Activated B cell treated with CpG ODN at 0.5 μM for 24 hours (primary cell): Measurements from ENCODE around the gene PARN. TPM values are rescaled to one million over a fixed set of nuclear protein-coding genes. Genes with fewer than 3 reads are reported as not detected.

Experiments used
- ATAC-seq: fragments of 200-7000 bp; cut with Tn5 transposase; one replicate; pipeline ENCODE4 v1.10.0; 2021; ENCODE audit warnings: low read depth, mild to moderate bottlenecking, moderate library complexity
- CTCF ChIA-PET: fragments of 350-600 bp; sonication (Branson Sonifier 250); formaldehyde crosslinking; loops from one replicate; lab custom pipeline; 2021; ENCODE audit warnings: antibody characterized with exemption; lab: Charles Lee
- POLR2A ChIA-PET: fragments of 350-600 bp; sonication (Branson Sonifier 250); formaldehyde crosslinking; loops from one replicate; lab custom pipeline; 2021; ENCODE audit warnings: antibody characterized with exemption; lab: Charles Lee
- DNase-seq: peaks from one replicate; pipeline ENCODE4 v3.0.0; 2022
- H3K27ac Mint-ChIP-seq: one replicate; pipeline ENCODE4 v1.8.0; 2020; ENCODE audit warnings: mixed read lengths
- H3K27me3 Mint-ChIP-seq: one replicate; pipeline ENCODE4 v1.8.0; 2021; ENCODE audit warnings: mixed read lengths
- H3K36me3 Mint-ChIP-seq: one replicate; pipeline ENCODE4 v1.8.0; 2021; ENCODE audit warnings: low read depth, mixed read lengths
- H3K4me1 Mint-ChIP-seq: one replicate; pipeline ENCODE4 v1.8.0; 2021; ENCODE audit warnings: mixed read lengths
- H3K4me3 Mint-ChIP-seq: one replicate; pipeline ENCODE4 v1.8.0; 2020; ENCODE audit warnings: mild to moderate bottlenecking, mixed read lengths
- H3K9me3 Mint-ChIP-seq: one replicate; pipeline ENCODE4 v1.8.0; 2020; ENCODE audit warnings: mixed read lengths
- intact Hi-C: fragments of 100-400 bp; cut with micrococcal nuclease; formaldehyde crosslinking; loops from one replicate; pipeline ENCODE4 v1.15.1; 2024
- total RNA-seq: library from RNA; stranded (reverse); gene quantifications from 2 replicates; pipeline ENCODE4 v1.2.3, GENCODE V29; 2022
- TF ChIP-seq, protein P1 (sequence below): fragments of 200-600 bp; IDR thresholded peaks from one replicate; pipeline ENCODE4 v1.8.0; 2022; ENCODE audit warnings: antibody characterized with exemption, mild to moderate bottlenecking

The PARN gene
- total RNA-seq, 1 donor from 2014 or later: 47.3 TPM

DNA sequence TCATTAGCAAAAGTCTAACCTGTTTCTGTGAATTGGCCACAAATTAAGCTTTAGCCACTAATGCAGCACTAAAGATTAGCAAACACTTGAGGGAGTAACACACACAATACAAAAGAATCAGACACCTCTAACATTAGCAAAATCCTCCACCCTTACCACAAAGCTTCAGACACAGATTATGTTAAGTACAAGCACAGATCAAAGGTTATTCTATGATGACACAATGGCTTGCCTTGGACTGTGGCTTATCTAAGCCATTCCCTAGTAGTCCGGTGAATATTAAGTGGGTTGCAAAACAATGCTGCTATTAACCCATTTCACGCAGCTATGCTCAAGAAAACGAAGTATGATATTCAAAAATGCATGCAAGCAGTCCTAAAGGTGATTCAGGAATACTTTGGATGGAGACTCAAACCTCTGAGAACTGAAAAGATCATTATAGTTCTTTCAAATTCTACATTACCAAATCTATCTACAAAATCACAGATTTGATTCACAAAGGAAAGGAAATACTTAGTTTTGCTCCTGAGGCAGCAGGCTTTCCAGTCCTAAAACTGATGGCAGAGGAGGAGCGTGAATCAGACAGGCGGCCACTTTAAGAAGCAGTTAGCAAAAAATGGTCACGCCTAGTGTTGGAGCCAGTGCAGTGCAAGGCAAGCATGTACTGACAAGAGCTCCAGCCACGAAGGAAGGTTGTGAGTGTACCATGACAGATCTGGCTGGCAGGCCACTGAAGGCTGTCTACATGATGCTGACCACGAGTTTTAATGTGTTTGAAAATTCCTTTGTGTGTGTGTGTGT lies 67.2 kb downstream of the PARN start:
- Mint-ChIP-seq H3K27ac (no peak overlapping the region), H3K9me3 (no peaks in the 10 kb centered on the region), H3K27me3 (no peaks in the 10 kb centered on the region), H3K4me1 (peaks cover 4% of the 10 kb centered on the region), H3K4me3 (no peak overlapping the region), H3K36me3 (peaks cover 36% of the 10 kb centered on the region)
- DNase-seq (no peak), ATAC-seq (no peak)
- ChIA-PET CTCF (no interaction called here), POLR2A (no interaction called here)
- intact Hi-C loops: no loop called here
- TF ChIP-seq, protein P1, sequence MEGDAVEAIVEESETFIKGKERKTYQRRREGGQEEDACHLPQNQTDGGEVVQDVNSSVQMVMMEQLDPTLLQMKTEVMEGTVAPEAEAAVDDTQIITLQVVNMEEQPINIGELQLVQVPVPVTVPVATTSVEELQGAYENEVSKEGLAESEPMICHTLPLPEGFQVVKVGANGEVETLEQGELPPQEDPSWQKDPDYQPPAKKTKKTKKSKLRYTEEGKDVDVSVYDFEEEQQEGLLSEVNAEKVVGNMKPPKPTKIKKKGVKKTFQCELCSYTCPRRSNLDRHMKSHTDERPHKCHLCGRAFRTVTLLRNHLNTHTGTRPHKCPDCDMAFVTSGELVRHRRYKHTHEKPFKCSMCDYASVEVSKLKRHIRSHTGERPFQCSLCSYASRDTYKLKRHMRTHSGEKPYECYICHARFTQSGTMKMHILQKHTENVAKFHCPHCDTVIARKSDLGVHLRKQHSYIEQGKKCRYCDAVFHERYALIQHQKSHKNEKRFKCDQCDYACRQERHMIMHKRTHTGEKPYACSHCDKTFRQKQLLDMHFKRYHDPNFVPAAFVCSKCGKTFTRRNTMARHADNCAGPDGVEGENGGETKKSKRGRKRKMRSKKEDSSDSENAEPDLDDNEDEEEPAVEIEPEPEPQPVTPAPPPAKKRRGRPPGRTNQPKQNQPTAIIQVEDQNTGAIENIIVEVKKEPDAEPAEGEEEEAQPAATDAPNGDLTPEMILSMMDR: no peak

GRCh38 chr16:14560523-14560922 lies 69.5 kb downstream of the PARN start:
- Mint-ChIP-seq H3K27ac (no peak overlapping the region), H3K4me3 (no peak overlapping the region), H3K4me1 (peaks cover 4% of the 10 kb centered on the region), H3K27me3 (no peaks in the 10 kb centered on the region), H3K9me3 (no peaks in the 10 kb centered on the region), H3K36me3 (peaks cover 37% of the 10 kb centered on the region)
- DNase-seq (no peak), ATAC-seq (no peak)
- ChIA-PET CTCF (interaction anchor here (0.6 kb wide), 1 partner anchor 638 kb away, joined by 3 read pairs; no protein-coding TSS in a partner anchor), POLR2A (no interaction called here)
- TF ChIP-seq, protein P1: no peak
- intact Hi-C loops: no loop called here

- Mint-ChIP-seq H3K27me3 (no peaks in the 10 kb centered on the region), H3K36me3 (peaks cover 38% of the 10 kb centered on the region), H3K9me3 (no peaks in the 10 kb centered on the region), H3K27ac (no peak overlapping the region), H3K4me3 (no peak overlapping the region), H3K4me1 (peaks cover 7% of the 10 kb centered on the region)
- ChIA-PET CTCF (no interaction called here), POLR2A (no interaction called here)
- TF ChIP-seq, protein P1: no peak
- DNase-seq: no peak
- intact Hi-C loops: no loop called here
- no peak for ATAC-seq
These were observed 70.2 kb downstream of the PARN start for GRCh38 chr16:14559809-14560241.

GRCh38 chr16:14553447-14553846 lies 76.6 kb downstream of the PARN start:
- Mint-ChIP-seq H3K4me3 (no peak overlapping the region), H3K36me3 (peaks cover 64% of the 10 kb centered on the region), H3K9me3 (no peaks in the 10 kb centered on the region), H3K4me1 (peaks cover 5% of the 10 kb centered on the region), H3K27me3 (no peaks in the 10 kb centered on the region), H3K27ac (no peak overlapping the region)
- POLR2A ChIA-PET: no interaction called here
- intact Hi-C loops: no loop called here
- ATAC-seq (no peak), DNase-seq (no peak)
- CTCF ChIA-PET: interaction anchor here (1.0 kb wide), 1 partner anchor 630 kb away, joined by 3 read pairs; no protein-coding TSS in a partner anchor
- TF ChIP-seq, protein P1: no peak

DNA sequence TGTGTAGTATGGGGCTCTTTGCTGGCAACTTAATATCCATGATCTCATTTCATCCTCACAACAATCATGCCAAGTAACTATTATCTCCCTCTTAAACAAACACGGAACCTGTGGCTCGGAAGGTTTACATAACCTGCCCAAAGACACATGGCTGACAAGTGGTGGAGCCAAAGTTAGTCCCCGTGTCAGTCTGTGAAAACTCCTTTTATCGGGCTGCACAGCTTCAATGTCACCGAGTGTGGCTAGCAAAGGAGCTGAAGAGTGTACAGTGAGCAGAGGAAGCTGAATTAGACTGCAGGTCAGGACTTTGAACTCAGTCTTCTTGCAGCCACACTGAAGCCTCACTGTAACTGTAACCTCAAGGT lies 80.3 kb downstream of the PARN start:
- DNase-seq (no peak), ATAC-seq (no peak)
- Mint-ChIP-seq H3K4me3 (no peak overlapping the region), H3K36me3 (peaks cover 70% of the 10 kb centered on the region), H3K9me3 (no peaks in the 10 kb centered on the region), H3K4me1 (peaks cover 2% of the 10 kb centered on the region), H3K27me3 (no peaks in the 10 kb centered on the region), H3K27ac (no peak overlapping the region)
- intact Hi-C loops: no loop called here
- ChIA-PET CTCF (no interaction called here), POLR2A (no interaction called here)
- TF ChIP-seq, protein P1: no peak
